ENCODE results near the gene STPG4.

STPG4 gene

DNA sequence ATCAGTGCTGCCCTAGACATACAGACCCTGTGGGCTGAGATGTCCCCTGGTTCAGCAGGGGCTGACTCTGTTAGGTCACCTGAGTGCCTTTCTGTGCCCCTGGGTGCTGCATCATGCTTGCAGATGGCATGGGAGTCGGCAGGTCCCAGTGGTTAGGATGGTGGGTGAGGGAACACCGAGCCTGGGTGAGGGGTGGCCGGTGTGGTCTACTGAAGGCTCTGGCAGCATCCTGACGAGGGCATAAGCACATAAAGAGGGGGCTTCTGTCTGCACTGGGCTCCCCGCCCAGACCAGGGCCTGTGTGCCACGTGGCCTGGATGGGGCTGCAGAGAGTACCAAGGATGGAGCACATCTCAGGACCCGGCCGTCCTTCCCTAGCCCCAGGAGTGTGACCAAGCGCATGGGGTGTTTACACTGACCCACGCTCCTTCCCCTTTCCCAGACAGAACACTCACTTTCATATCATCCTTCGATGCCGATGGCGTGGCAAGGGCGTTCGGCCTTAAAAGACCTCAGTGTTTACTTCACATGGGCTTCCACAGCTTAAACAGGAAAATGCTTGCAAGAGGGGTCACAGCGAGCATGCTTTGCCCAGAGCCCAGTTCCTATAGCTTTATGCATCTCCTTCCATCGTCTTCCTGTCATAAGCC lies 115.1 kb downstream of the STPG4 start:
- Histone ChIP-seq H4K91ac (ENCODE audit: low read length) (peak overlapping the region; percentile 92), H3K18ac (ENCODE audit: low read depth in 1 of 2, low read length in 2 of 2) (peak overlapping the region; percentile 31 to 73), H3K4ac (ENCODE audit: low read depth in 1 of 2, low read length in 2 of 2) (peak overlapping the region; percentile 12 to 61), H3K27me3 (ENCODE audit: control insufficient read depth in 1 of 2, insufficient read depth in 1 of 2, low read length in 2 of 2) (no peaks in the 10 kb centered on the region), H4K8ac (ENCODE audit: low read length) (peak overlapping the region; percentile 41), H3K9ac (ENCODE audit: low read length) (no peak overlapping the region), H3K27ac (ENCODE audit: low read length, poor library complexity, severe bottlenecking) (no peak overlapping the region), H3K4me2 (ENCODE audit: low read length, poor library complexity, severe bottlenecking) (no peak overlapping the region), H2BK12ac (ENCODE audit: low read length in 2 of 2) (peak overlapping the region; percentile 76 to 95), H3K79me1 (replicated peaks; ENCODE audit: low read length, poor library complexity, severe bottlenecking) (peaks cover 10% of the 10 kb centered on the region), H3K23ac (ENCODE audit: low read length in 2 of 2) (no peak overlapping the region), H3K4me1 (ENCODE audit: control insufficient read depth, insufficient read depth, low read depth, low read length) (peaks cover 39% of the 10 kb centered on the region), H3K36me3 (ENCODE audit: control insufficient read depth in 1 of 2, insufficient read depth in 2 of 2, low read depth in 1 of 2, low read length in 2 of 2) (peaks cover 24 to 56% of the 10 kb centered on the region in 2 experiments), H3K9me3 (ENCODE audit: control insufficient read depth, low read length) (no peaks in the 10 kb centered on the region), H3K14ac (ENCODE audit: low read length in 2 of 2) (peak overlapping the region in 1 of 2 experiments; percentile 46), H2AK5ac (ENCODE audit: low read length, severe bottlenecking) (peak overlapping the region; percentile 41), H2BK120ac (ENCODE audit: low read depth, low read length) (no peak overlapping the region), H2AFZ (ENCODE audit: low read depth, low read length) (no peak overlapping the region), H2BK5ac (ENCODE audit: low read depth, low read length, poor library complexity, severe bottlenecking) (no peak overlapping the region), H3K4me3 (ENCODE audit: insufficient read depth in 1 of 2, low read depth in 1 of 2, low read length in 2 of 2) (no peak overlapping the region), H2BK15ac (ENCODE audit: low read depth, poor library complexity, severe bottlenecking) (no peak overlapping the region)
- WGBS: 71% methylated on average over 17 of the region's 17 CpGs
- peak; percentile 96 for DNase-seq

DNA sequence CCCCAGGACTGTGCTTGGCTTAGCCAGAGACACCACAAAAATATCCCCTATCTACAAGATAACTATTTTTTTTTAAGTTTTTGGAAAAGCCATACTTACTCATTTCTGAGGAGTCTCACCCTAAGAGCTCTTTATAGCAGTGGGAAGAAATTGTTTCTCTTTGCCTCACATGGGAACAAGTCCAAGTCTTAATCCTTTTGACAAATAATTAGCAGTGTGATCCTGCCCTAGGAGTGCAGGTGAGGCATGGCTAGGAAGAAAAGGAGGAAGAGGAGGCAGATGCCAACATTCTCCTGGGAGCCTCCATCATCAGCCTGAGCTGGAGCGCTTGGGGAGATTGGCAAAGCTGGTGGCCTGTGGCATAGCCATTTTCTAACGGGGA lies 115.6 kb downstream of the STPG4 start:
- Histone ChIP-seq H3K4me3 (ENCODE audit: insufficient read depth in 1 of 2, low read depth in 1 of 2, low read length in 2 of 2) (no peak overlapping the region), H3K23ac (ENCODE audit: low read length in 2 of 2) (no peak overlapping the region), H4K91ac (ENCODE audit: low read length) (peak overlapping the region; percentile 92), H2BK5ac (ENCODE audit: low read depth, low read length, poor library complexity, severe bottlenecking) (no peak overlapping the region), H3K4me2 (ENCODE audit: low read length, poor library complexity, severe bottlenecking) (no peak overlapping the region), H2BK15ac (ENCODE audit: low read depth, poor library complexity, severe bottlenecking) (no peak overlapping the region), H2BK12ac (ENCODE audit: low read length in 2 of 2) (peak overlapping the region; percentile 76 to 95), H3K27me3 (ENCODE audit: control insufficient read depth in 1 of 2, insufficient read depth in 1 of 2, low read length in 2 of 2) (no peaks in the 10 kb centered on the region), H3K9me3 (ENCODE audit: control insufficient read depth, low read length) (no peaks in the 10 kb centered on the region), H2AFZ (ENCODE audit: low read depth, low read length) (no peak overlapping the region), H3K14ac (ENCODE audit: low read length in 2 of 2) (no peak overlapping the region), H3K36me3 (ENCODE audit: control insufficient read depth in 1 of 2, insufficient read depth in 2 of 2, low read depth in 1 of 2, low read length in 2 of 2) (peaks cover 23 to 58% of the 10 kb centered on the region in 2 experiments), H3K27ac (ENCODE audit: low read length, poor library complexity, severe bottlenecking) (no peak overlapping the region), H3K9ac (ENCODE audit: low read length) (no peak overlapping the region), H4K8ac (ENCODE audit: low read length) (no peak overlapping the region), H2BK120ac (ENCODE audit: low read depth, low read length) (no peak overlapping the region), H3K4me1 (ENCODE audit: control insufficient read depth, insufficient read depth, low read depth, low read length) (peaks cover 39% of the 10 kb centered on the region), H3K18ac (ENCODE audit: low read depth in 1 of 2, low read length in 2 of 2) (peak overlapping the region; percentile 34 to 55), H3K79me1 (replicated peaks; ENCODE audit: low read length, poor library complexity, severe bottlenecking) (peaks cover 7% of the 10 kb centered on the region), H3K4ac (ENCODE audit: low read depth in 1 of 2, low read length in 2 of 2) (peak overlapping the region; percentile 9 to 61), H2AK5ac (ENCODE audit: low read length, severe bottlenecking) (peak overlapping the region; percentile 41)
- DNase-seq: peak; percentile 34
- 85% methylated on average over 2 of the region's 2 CpGs for WGBS

DNA sequence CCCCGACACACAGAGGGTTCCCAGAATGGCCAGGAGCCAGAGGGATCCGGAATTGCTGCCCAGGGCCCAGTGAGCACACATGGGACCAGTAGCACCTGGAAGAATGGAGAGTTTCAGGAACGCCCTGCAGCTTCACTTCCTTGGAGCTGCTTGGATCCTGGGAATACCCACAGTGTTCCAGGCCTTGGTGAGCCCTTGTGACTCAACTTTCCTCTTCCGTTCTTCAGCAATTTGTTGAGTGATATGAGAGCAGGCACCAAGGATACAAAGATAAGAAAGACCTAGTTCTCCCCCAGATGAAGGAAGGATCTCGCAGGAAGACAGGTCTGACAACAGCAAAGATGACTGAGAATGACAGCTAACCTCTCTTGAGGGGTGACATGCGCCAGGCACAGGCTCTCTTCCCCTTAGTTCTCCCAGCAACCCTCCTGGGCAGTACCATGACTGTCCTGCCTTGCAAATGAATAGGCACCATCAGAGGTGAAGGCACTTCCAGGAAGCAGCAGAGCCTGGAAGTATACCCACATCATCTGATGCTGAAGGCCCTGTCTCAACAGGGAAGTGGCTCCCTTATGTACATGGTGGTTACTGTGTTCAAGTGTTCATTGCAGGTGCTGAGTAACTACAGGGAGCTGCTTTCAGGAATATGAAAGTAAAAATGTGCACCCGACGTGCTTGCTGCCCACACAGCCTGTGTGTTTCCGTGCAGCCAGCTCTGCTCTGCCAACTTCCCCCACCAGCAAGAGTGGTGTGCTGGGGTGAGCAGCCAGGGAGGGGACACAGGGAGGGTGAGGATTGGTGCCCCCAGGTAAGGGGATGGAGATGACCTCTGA lies 116.2 kb downstream of the STPG4 start:
- H2BK15ac ChIP-seq (ENCODE audit: low read depth, poor library complexity, severe bottlenecking): peak overlapping the region; percentile 68
- H2AFZ ChIP-seq (ENCODE audit: low read depth, low read length): no peak overlapping the region
- no peak overlapping the region for H3K4me3 ChIP-seq (ENCODE audit: insufficient read depth in 1 of 2, low read depth in 1 of 2, low read length in 2 of 2)
- H3K4ac ChIP-seq (ENCODE audit: low read depth in 1 of 2, low read length in 2 of 2): peak overlapping the region; percentile 1 to 58
- peak overlapping the region; percentile 44 for H2AK5ac ChIP-seq (ENCODE audit: low read length, severe bottlenecking)
- no peak overlapping the region for H3K27ac ChIP-seq (ENCODE audit: low read length, poor library complexity, severe bottlenecking)
- no peak overlapping the region for H2BK5ac ChIP-seq (ENCODE audit: low read depth, low read length, poor library complexity, severe bottlenecking)
- no peak overlapping the region for H3K4me2 ChIP-seq (ENCODE audit: low read length, poor library complexity, severe bottlenecking)
- peaks cover 7% of the 10 kb centered on the region for H3K79me1 ChIP-seq (replicated peaks; ENCODE audit: low read length, poor library complexity, severe bottlenecking)
- peaks cover 20 to 53% of the 10 kb centered on the region in 2 experiments for H3K36me3 ChIP-seq (ENCODE audit: control insufficient read depth in 1 of 2, insufficient read depth in 2 of 2, low read depth in 1 of 2, low read length in 2 of 2)
- WGBS: 95% methylated on average over 7 of the region's 9 CpGs
- no peaks in the 10 kb centered on the region for H3K27me3 ChIP-seq (ENCODE audit: control insufficient read depth in 1 of 2, insufficient read depth in 1 of 2, low read length in 2 of 2)
- no peak overlapping the region for H3K23ac ChIP-seq (ENCODE audit: low read length in 2 of 2)
- no peak overlapping the region for H2BK120ac ChIP-seq (ENCODE audit: low read depth, low read length)
- no peaks in the 10 kb centered on the region for H3K9me3 ChIP-seq (ENCODE audit: control insufficient read depth, low read length)
- H2BK12ac ChIP-seq (ENCODE audit: low read length in 2 of 2): peak overlapping the region; percentile 35 to 89
- peak overlapping the region; percentile 65 for H4K91ac ChIP-seq (ENCODE audit: low read length)
- H3K14ac ChIP-seq (ENCODE audit: low read length in 2 of 2): no peak overlapping the region
- H3K4me1 ChIP-seq (ENCODE audit: control insufficient read depth, insufficient read depth, low read depth, low read length): peaks cover 35% of the 10 kb centered on the region
- no peak overlapping the region for H3K9ac ChIP-seq (ENCODE audit: low read length)
- peak overlapping the region; percentile 44 to 55 for H3K18ac ChIP-seq (ENCODE audit: low read depth in 1 of 2, low read length in 2 of 2)
- H4K8ac ChIP-seq (ENCODE audit: low read length): peak overlapping the region; percentile 45
- peak; percentile 38 for DNase-seq

DNA sequence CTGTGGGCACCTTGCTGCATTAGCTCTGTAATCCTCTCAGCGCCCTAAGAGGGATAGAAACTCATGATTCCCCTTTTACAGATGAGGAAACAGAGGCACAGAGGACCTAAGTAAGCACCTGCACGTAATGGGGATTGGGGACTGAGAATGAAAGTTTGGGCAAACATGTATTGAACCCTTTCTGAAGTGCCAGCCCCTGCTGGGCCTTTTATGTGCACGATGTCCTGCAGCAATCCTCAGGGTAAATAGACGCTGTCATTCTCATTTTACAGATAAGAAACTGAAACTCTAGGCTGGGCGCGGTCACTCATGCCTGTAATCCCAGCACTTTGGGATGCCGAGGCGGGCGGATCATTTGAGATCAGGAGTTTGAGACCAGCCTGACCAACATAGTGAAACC lies 117.4 kb downstream of the STPG4 start:
- no peak overlapping the region for H2BK15ac ChIP-seq (ENCODE audit: low read depth, poor library complexity, severe bottlenecking)
- H3K4ac ChIP-seq (ENCODE audit: low read depth in 1 of 2, low read length in 2 of 2): no peak overlapping the region
- no peak overlapping the region for H3K23ac ChIP-seq (ENCODE audit: low read length in 2 of 2)
- no peak overlapping the region for H4K91ac ChIP-seq (ENCODE audit: low read length)
- H2BK12ac ChIP-seq (ENCODE audit: low read length in 2 of 2): peak overlapping the region in 1 of 2 experiments; percentile 51
- peaks cover 7% of the 10 kb centered on the region for H3K79me1 ChIP-seq (replicated peaks; ENCODE audit: low read length, poor library complexity, severe bottlenecking)
- H3K27me3 ChIP-seq (ENCODE audit: control insufficient read depth in 1 of 2, insufficient read depth in 1 of 2, low read length in 2 of 2): no peaks in the 10 kb centered on the region
- H3K9me3 ChIP-seq (ENCODE audit: control insufficient read depth, low read length): no peaks in the 10 kb centered on the region
- no peak overlapping the region for H3K14ac ChIP-seq (ENCODE audit: low read length in 2 of 2)
- H3K4me3 ChIP-seq (ENCODE audit: insufficient read depth in 1 of 2, low read depth in 1 of 2, low read length in 2 of 2): no peak overlapping the region
- peak overlapping the region; percentile 38 for H2AK5ac ChIP-seq (ENCODE audit: low read length, severe bottlenecking)
- no peak overlapping the region for H3K4me2 ChIP-seq (ENCODE audit: low read length, poor library complexity, severe bottlenecking)
- H3K36me3 ChIP-seq (ENCODE audit: control insufficient read depth in 1 of 2, insufficient read depth in 2 of 2, low read depth in 1 of 2, low read length in 2 of 2): peaks cover 20 to 61% of the 10 kb centered on the region in 2 experiments
- H2AFZ ChIP-seq (ENCODE audit: low read depth, low read length): no peak overlapping the region
- no peak overlapping the region for H3K27ac ChIP-seq (ENCODE audit: low read length, poor library complexity, severe bottlenecking)
- H3K9ac ChIP-seq (ENCODE audit: low read length): no peak overlapping the region
- 82% methylated on average over 9 of the region's 9 CpGs for WGBS
- peak overlapping the region; percentile 16 to 43 for H3K18ac ChIP-seq (ENCODE audit: low read depth in 1 of 2, low read length in 2 of 2)
- DNase-seq: no peak
- no peak overlapping the region for H2BK120ac ChIP-seq (ENCODE audit: low read depth, low read length)
- no peak overlapping the region for H4K8ac ChIP-seq (ENCODE audit: low read length)
- H2BK5ac ChIP-seq (ENCODE audit: low read depth, low read length, poor library complexity, severe bottlenecking): no peak overlapping the region
- peaks cover 35% of the 10 kb centered on the region for H3K4me1 ChIP-seq (ENCODE audit: control insufficient read depth, insufficient read depth, low read depth, low read length)
